ENCODE data around the gene PRR12.
A peak's percentile ranks its signal among the peaks of the same experiment; 100 is the strongest.

The PRR12 gene

DNA sequence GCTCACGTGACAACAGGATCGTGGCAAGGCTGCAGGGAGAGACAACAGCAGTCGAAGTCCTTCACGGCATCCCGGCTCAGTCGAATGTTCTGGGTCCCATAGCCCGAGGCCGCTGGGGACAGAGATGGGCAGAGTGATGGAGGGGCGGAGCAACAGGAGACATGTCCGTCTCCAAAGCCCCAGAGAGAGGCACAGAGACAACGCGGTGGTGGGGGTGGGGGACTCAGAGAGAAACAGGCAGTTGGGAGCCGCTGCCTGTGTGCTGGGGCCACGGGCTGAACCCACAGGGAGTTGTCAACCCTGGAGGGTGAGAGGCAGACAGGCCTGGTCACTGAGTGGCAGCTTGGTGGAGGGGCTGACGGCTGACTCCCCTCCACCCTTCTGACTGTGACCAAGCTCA lies 31.1 kb upstream of the PRR12 start:
- DNase-seq (ENCODE audit: insufficient read length, low spot score) (no peak), FAIRE-seq (no peak)
- TF ChIP-seq POLR2AphosphoS5 (IDR thresholded peaks at IDR 0.05; ENCODE audit: low read depth, low read length) (no peak), POU2F2 (IDR thresholded peaks at IDR 0.05; ENCODE audit: low read depth, low read length) (no peak), TAF1 (IDR thresholded peaks at IDR 0.05; ENCODE audit: low read depth, low read length) (no peak), SPI1 (IDR thresholded peaks at IDR 0.05; ENCODE audit: low read depth, low read length) (no peak), PAX5 (IDR thresholded peaks at IDR 0.05; ENCODE audit: insufficient read depth, low read length, severe bottlenecking) (no peak), POLR2A (IDR thresholded peaks at IDR 0.05; ENCODE audit: low read depth, low read length) (no peak)

DNA sequence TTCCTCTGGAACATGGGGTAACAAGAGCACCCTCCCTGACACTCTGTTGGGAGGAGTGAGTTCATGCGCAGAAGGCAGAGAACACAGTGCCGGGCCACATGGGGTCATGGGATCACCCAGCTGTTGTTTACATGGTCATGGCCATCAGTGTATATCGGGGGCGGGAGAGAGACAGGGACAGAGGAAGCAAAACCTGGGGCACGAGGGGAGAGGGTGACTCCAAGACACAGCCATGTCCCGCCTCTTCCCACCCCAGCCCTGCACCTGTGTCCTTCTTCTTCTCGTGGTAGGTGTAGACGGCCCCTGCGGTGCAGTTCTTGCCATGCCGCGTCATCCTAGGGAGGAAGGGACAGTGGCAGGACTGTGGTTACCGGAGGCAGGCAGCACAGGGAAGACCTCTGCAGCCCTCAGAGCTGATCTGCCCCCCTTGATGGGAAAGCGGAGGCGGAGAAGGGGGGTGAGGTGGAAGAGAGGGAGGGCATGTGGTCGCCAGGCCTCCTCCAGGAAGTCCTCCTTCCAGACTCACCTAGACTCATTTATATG lies 30.6 kb upstream of the PRR12 start:
- no peak for FAIRE-seq
- TF ChIP-seq POLR2A (IDR thresholded peaks at IDR 0.05; ENCODE audit: low read depth, low read length) (no peak), TAF1 (IDR thresholded peaks at IDR 0.05; ENCODE audit: low read depth, low read length) (no peak), PAX5 (IDR thresholded peaks at IDR 0.05; ENCODE audit: insufficient read depth, low read length, severe bottlenecking) (no peak), POLR2AphosphoS5 (IDR thresholded peaks at IDR 0.05; ENCODE audit: low read depth, low read length) (no peak), POU2F2 (IDR thresholded peaks at IDR 0.05; ENCODE audit: low read depth, low read length) (no peak), SPI1 (IDR thresholded peaks at IDR 0.05; ENCODE audit: low read depth, low read length) (no peak)

DNA sequence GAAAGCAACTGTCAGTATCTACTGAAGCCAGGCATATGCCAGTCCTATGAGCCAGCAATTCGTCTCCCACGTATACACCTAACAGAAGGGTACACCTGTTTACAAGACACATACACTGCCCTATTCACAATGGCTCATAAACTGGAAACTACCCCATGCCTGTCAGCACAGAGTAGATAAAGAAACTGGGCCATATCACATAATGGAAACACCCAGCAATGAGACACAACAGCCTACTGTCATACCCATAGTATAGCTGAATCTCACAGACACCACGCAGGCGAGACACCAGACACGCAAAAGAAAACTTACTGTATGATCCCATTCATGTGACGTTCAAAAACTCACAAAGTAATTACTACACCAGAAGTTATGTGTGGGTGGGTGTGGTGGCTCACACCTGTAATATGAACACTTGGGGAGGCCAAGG lies 26.4 kb upstream of the PRR12 start:
- no peak for TF ChIP-seq PAX5 (IDR thresholded peaks at IDR 0.05; ENCODE audit: insufficient read depth, low read length, severe bottlenecking)
- no peak for TF ChIP-seq SPI1 (IDR thresholded peaks at IDR 0.05; ENCODE audit: low read depth, low read length)
- no peak for TF ChIP-seq POLR2A (IDR thresholded peaks at IDR 0.05; ENCODE audit: low read depth, low read length)
- no peak for TF ChIP-seq TAF1 (IDR thresholded peaks at IDR 0.05; ENCODE audit: low read depth, low read length)
- FAIRE-seq: peak; percentile 41

More for the DNA sequence above, 30.6 kb upstream of the PRR12 start:
- DNase-seq (ENCODE audit: insufficient read length, low spot score): no peak

DNA sequence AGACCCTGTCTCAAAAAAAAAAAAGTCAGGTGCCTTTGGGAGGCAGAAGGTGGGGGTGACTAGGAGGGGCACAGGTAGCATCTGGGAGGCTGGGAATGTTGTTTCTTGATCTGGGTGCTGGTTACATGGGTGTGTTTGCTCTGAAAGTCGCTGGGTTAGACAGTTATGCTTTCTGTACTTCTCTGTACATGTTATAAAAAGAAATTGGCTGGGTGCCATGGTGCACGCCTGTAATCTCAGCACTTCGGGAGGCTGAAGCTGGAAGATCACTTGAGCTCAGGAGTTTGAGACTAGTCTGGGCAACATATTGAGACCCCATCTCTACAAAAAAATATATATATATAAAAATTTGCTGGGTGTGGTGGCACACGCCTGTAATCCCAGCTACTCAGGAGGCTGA lies 25.7 kb upstream of the PRR12 start:
- TF ChIP-seq PAX5 (IDR thresholded peaks at IDR 0.05; ENCODE audit: insufficient read depth, low read length, severe bottlenecking) (no peak), POU2F2 (IDR thresholded peaks at IDR 0.05; ENCODE audit: low read depth, low read length) (no peak), TAF1 (IDR thresholded peaks at IDR 0.05; ENCODE audit: low read depth, low read length) (no peak), POLR2AphosphoS5 (IDR thresholded peaks at IDR 0.05; ENCODE audit: low read depth, low read length) (no peak), SPI1 (IDR thresholded peaks at IDR 0.05; ENCODE audit: low read depth, low read length) (no peak), POLR2A (IDR thresholded peaks at IDR 0.05; ENCODE audit: low read depth, low read length) (no peak)
- DNase-seq (ENCODE audit: insufficient read length, low spot score): no peak
- no peak for FAIRE-seq

More for the DNA sequence above, 26.4 kb upstream of the PRR12 start:
- no peak for DNase-seq (ENCODE audit: insufficient read length, low spot score)

DNA sequence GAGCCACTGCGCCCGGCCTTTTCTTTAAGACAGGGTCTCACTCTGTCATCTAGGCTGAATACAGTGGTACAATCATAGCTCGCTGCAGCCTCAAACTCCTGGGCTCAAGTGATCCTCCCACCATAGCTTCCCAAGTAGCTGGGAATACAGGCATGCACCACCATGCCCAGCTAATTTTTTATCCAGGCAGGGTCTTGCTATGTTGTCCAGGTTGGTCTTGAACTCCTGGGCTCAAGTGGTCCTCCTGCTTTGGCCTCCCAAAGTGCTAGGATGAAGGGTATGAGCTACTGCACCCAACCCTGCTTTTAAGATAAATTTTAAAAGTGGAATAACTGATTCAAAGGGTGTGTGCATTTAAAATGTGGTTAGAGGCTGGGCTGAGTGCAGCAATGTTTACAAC lies 24.7 kb upstream of the PRR12 start:
- FAIRE-seq (no peak), DNase-seq (ENCODE audit: insufficient read length, low spot score) (no peak)
- no peak for TF ChIP-seq TAF1 (IDR thresholded peaks at IDR 0.05; ENCODE audit: low read depth, low read length)

DNA sequence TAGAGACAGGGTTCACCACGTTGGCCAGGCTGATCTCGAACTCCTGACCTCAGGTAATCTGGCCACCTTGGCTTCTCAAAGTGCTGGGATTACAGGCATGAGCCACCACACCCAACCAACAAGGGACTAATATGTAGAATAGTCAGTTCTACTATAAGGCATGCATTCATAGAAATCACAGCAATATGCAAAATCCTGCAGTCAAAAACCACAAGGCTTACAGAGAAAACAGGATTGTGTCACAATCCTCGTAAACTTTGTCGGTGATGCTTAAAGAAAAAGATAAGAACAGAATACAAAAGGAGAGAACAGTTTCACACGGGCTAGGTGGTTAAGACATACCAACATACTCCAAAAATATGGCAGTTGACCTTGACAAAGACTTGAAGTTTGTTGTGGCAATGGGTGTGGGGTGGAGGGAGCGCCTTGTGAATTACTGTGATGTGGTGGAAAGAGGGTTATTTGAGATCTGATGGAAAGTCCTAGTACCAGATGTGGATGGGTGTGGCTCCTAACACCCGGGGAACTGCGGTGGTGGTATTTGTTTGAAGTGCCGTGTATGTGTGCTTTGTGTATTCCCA lies 23.0 kb upstream of the PRR12 start:
- TF ChIP-seq TAF1 (IDR thresholded peaks at IDR 0.05; ENCODE audit: low read depth, low read length) (no peak), SPI1 (IDR thresholded peaks at IDR 0.05; ENCODE audit: low read depth, low read length) (no peak), POLR2AphosphoS5 (IDR thresholded peaks at IDR 0.05; ENCODE audit: low read depth, low read length) (no peak), POLR2A (IDR thresholded peaks at IDR 0.05; ENCODE audit: low read depth, low read length) (no peak), POU2F2 (IDR thresholded peaks at IDR 0.05; ENCODE audit: low read depth, low read length) (no peak), PAX5 (IDR thresholded peaks at IDR 0.05; ENCODE audit: insufficient read depth, low read length, severe bottlenecking) (no peak)
- no peak for DNase-seq (ENCODE audit: insufficient read length, low spot score)
- peak; percentile 55 for FAIRE-seq

DNA sequence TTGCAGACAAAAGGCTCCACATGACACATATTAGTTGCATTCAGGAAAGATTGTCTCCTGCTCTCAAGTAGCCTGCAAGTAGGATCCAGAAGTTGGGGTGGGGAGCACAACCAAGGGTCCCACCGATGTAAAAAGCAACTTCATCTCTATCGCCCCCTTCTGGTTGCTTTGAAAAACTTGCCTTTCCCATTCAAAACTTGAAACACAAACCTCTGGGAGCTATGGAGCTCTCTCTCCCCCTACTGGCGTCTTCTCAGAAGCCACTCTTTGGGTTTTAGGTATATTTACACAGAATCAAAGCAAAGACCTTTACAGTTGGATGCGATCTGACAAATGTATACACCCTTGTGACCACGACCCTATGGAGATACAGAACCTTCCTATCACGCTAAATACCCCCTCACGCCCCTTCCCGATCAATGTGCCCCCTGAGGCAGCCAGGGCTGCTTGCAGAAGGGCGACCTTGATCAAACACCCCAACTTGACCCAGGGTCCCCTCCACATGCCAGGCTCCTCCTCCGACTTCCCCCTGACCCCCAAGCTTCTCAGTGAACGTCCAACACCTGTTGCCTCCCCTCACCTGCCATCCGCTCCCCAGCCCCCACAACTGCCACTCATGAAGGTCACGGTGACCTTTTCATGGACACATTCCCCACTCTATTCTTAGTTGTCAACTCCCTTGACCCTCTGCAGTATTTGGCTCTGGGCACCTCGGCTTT lies 20.7 kb upstream of the PRR12 start:
- TF ChIP-seq TAF1 (IDR thresholded peaks at IDR 0.05; ENCODE audit: low read depth, low read length): no peak
- no peak for TF ChIP-seq SPI1 (IDR thresholded peaks at IDR 0.05; ENCODE audit: low read depth, low read length)
- TF ChIP-seq POU2F2 (IDR thresholded peaks at IDR 0.05; ENCODE audit: low read depth, low read length): no peak
- TF ChIP-seq PAX5 (IDR thresholded peaks at IDR 0.05; ENCODE audit: insufficient read depth, low read length, severe bottlenecking): no peak
- TF ChIP-seq POLR2AphosphoS5 (IDR thresholded peaks at IDR 0.05; ENCODE audit: low read depth, low read length): no peak
- no peak for TF ChIP-seq POLR2A (IDR thresholded peaks at IDR 0.05; ENCODE audit: low read depth, low read length)
- FAIRE-seq (peak; percentile 76), DNase-seq (ENCODE audit: insufficient read length, low spot score) (peak; percentile 69)

DNA sequence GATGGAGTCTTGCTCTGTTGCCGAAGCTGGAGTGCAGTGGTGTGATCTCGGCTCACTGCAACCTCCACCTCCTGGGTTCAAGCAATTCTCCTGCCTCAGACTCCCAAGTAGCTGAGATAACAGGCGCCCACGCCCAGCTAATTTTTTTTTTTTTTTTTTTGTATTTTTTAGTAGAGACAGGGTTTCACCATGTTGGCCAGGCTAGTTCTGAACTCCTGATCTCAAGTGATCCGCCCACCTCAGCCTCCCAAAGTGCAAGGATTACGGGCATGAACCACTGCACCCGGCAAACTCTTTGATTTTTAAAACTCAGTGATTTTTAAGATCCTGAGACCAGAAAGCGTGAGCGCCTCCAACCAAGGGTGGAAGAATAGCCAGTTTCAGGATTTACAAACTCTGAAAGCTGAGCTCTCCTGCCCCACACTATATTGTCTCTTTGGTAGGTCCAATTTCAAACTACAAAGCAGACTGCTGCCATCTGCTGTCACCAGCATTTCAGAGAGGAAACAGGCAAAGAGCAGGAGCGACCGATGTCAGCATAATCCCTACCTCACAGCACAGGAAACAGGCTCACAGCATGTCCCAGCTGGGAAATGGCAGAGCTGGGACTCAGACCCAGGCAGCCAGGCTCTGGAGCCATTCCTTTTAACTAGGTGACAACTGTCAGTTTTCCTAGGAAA lies 19.8 kb upstream of the PRR12 start:
- FAIRE-seq (no peak), DNase-seq (ENCODE audit: insufficient read length, low spot score) (no peak)
- TF ChIP-seq POLR2A (IDR thresholded peaks at IDR 0.05; ENCODE audit: low read depth, low read length): no peak
- TF ChIP-seq PAX5 (IDR thresholded peaks at IDR 0.05; ENCODE audit: insufficient read depth, low read length, severe bottlenecking): no peak
- TF ChIP-seq SPI1 (IDR thresholded peaks at IDR 0.05; ENCODE audit: low read depth, low read length): no peak

DNA sequence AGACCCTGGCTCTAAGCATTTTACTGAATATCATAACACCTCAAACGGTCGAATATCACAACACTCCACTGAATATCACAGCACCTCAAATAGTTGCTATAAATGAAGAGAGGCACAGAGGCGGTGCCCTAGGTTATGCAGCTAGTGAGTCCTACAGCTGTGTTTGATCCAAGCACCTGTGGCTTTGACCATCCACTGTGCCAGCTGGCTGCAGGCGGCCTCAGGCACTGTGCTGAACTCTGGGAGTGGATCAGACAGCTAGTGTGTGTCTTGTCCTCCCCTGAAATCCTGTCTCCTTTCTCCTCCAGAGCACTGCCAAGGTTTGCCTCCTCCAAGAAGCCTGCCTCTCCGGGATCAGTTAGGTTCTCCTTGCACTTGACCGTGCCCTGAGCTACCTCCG lies 18.0 kb upstream of the PRR12 start:
- no peak for TF ChIP-seq POLR2AphosphoS5 (IDR thresholded peaks at IDR 0.05; ENCODE audit: low read depth, low read length)
- no peak for TF ChIP-seq POLR2A (IDR thresholded peaks at IDR 0.05; ENCODE audit: low read depth, low read length)
- TF ChIP-seq SPI1 (IDR thresholded peaks at IDR 0.05; ENCODE audit: low read depth, low read length): no peak
- TF ChIP-seq PAX5 (IDR thresholded peaks at IDR 0.05; ENCODE audit: insufficient read depth, low read length, severe bottlenecking): no peak
- TF ChIP-seq POU2F2 (IDR thresholded peaks at IDR 0.05; ENCODE audit: low read depth, low read length): no peak
- TF ChIP-seq TAF1 (IDR thresholded peaks at IDR 0.05; ENCODE audit: low read depth, low read length): no peak
- DNase-seq (ENCODE audit: insufficient read length, low spot score) (no peak), FAIRE-seq (no peak)

Data from GM12891 (cell line).